ENCODE results near the gene BRSK1.

The BRSK1 gene

GRCh38 chr19:55241143-55241934, 42.5 kb upstream of the BRSK1 start:
- H3K27ac ChIP-seq (ENCODE audit: poor library complexity, severe bottlenecking), result no peak overlapping the region

GRCh38 chr19:55241935-55242464, 41.8 kb upstream of the BRSK1 start:
- H3K4me3 ChIP-seq (ENCODE audit: severe bottlenecking), result no peak overlapping the region
- H3K9me3 ChIP-seq (ENCODE audit: severe bottlenecking), result no peaks in the 10 kb centered on the region
- no peak for DNase-seq (ENCODE audit: low spot score)
- H3K4me1 ChIP-seq (ENCODE audit: insufficient read depth, poor library complexity, severe bottlenecking), result no peaks in the 10 kb centered on the region
- no peaks in the 10 kb centered on the region for H3K27me3 ChIP-seq (ENCODE audit: insufficient read depth, poor library complexity, severe bottlenecking)
- no peak for TF ChIP-seq CTCF (IDR thresholded peaks at IDR 0.05; ENCODE audit: poor library complexity, severe bottlenecking)
- peaks cover 73% of the 10 kb centered on the region for H3K36me3 ChIP-seq (ENCODE audit: low read depth)
- H3K27ac ChIP-seq (ENCODE audit: poor library complexity, severe bottlenecking), result no peak overlapping the region
- no peak for ATAC-seq (ENCODE audit: low read depth)

More at GRCh38 chr19:55241143-55241934, 42.5 kb upstream of the BRSK1 start:
- no peaks in the 10 kb centered on the region for H3K27me3 ChIP-seq (ENCODE audit: insufficient read depth, poor library complexity, severe bottlenecking)
- no peaks in the 10 kb centered on the region for H3K4me1 ChIP-seq (ENCODE audit: insufficient read depth, poor library complexity, severe bottlenecking)
- peaks cover 75% of the 10 kb centered on the region for H3K36me3 ChIP-seq (ENCODE audit: low read depth)
- DNase-seq (ENCODE audit: low spot score), result no peak
- no peak for ATAC-seq (ENCODE audit: low read depth)
- no peaks in the 10 kb centered on the region for H3K9me3 ChIP-seq (ENCODE audit: severe bottlenecking)
- no peak for TF ChIP-seq CTCF (IDR thresholded peaks at IDR 0.05; ENCODE audit: poor library complexity, severe bottlenecking)
- no peak overlapping the region for H3K4me3 ChIP-seq (ENCODE audit: severe bottlenecking)

- no peak overlapping the region for H3K4me3 ChIP-seq (ENCODE audit: severe bottlenecking)
- no peak overlapping the region for H3K27ac ChIP-seq (ENCODE audit: poor library complexity, severe bottlenecking)
- DNase-seq (ENCODE audit: low spot score) (no peak), ATAC-seq (ENCODE audit: low read depth) (0 out of 3 replicates have a peak, but pooled peaks have one; percentile 13)
- TF ChIP-seq CTCF (IDR thresholded peaks at IDR 0.05; ENCODE audit: poor library complexity, severe bottlenecking), result no peak
- no peaks in the 10 kb centered on the region for H3K9me3 ChIP-seq (ENCODE audit: severe bottlenecking)
- H3K27me3 ChIP-seq (ENCODE audit: insufficient read depth, poor library complexity, severe bottlenecking), result no peaks in the 10 kb centered on the region
- peaks cover 1% of the 10 kb centered on the region for H3K4me1 ChIP-seq (ENCODE audit: insufficient read depth, poor library complexity, severe bottlenecking)
- H3K36me3 ChIP-seq (ENCODE audit: low read depth), result peaks cover 69% of the 10 kb centered on the region
These were observed 41.3 kb upstream of the BRSK1 start for GRCh38 chr19:55242517-55242916.

- Histone ChIP-seq H3K27me3 (ENCODE audit: insufficient read depth, poor library complexity, severe bottlenecking) (no peaks in the 10 kb centered on the region), H3K27ac (ENCODE audit: poor library complexity, severe bottlenecking) (no peak overlapping the region), H3K9me3 (ENCODE audit: severe bottlenecking) (no peaks in the 10 kb centered on the region), H3K36me3 (ENCODE audit: low read depth) (peaks cover 57% of the 10 kb centered on the region), H3K4me3 (ENCODE audit: severe bottlenecking) (no peak overlapping the region), H3K4me1 (ENCODE audit: insufficient read depth, poor library complexity, severe bottlenecking) (peaks cover 7% of the 10 kb centered on the region)
- TF ChIP-seq CTCF (IDR thresholded peaks at IDR 0.05; ENCODE audit: poor library complexity, severe bottlenecking), result no peak
- DNase-seq (ENCODE audit: low spot score) (no peak), ATAC-seq (ENCODE audit: low read depth) (no peak)
These were observed 39.7 kb upstream of the BRSK1 start for GRCh38 chr19:55244004-55244680.
